ENCODE results near the gene S1PR4. TPM values are rescaled to one million over a fixed set of nuclear protein-coding genes. Genes with fewer than 3 reads are reported as not detected.

Gene S1PR4
- total and polyA plus RNA-seq, 2 donors (not counting 1 experiment from before 2014, with no cell fraction given): 84.2 to 129 TPM

DNA sequence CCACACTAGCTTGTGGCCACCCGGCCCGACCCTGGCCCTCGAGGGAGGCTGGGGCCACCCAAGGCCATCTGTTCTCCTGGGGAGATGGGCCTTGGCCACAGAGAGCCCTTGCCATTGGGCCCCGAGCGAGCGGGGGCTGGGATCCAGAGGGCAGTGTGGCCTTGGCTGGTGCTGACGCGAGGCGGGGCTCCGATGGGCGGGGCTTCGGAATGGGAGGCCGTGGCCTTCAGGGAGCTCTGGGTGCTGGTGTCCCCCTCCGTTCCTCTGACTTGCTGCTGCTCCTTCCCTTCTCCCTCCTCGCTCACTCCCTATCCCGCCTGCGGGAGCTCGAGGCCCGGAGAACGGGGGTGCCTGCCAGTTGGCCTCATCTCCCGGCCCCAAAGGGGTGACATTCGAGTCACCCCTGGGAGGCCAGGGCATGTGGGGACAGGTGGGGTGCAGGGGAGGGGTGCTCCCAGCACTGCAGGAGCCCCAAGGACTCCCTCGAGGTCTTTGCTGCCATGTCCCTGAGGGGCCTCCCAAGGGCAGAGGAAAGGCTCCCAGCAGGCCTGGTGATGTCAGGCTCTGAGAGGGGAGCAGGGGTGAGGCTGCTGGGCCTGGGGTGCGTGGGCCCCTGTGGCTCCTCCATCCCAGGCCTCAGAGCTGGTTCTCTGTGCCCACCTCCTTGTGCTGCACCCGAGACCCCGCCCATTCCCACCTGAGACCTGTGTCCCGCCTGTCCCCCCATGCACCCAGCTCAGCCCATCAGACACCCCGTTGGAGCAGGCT, 11.3 kb downstream of the S1PR4 start:
- no peak overlapping the region for H3K9ac ChIP-seq (ENCODE audit: low read length)
- ChIA-PET POLR2A (interaction anchor here (0.5 kb wide), 1 partner anchor 314 kb away, joined by 4 read pairs; no protein-coding TSS in a partner anchor), CTCF (no interaction called here)
- ATAC-seq (ENCODE audit: low read depth): no peak
- 95% methylated on average over 20 of the region's 28 CpGs for WGBS (ENCODE audit: insufficient coverage)
- Mint-ChIP-seq H3K27me3 (no peaks in the 10 kb centered on the region), H3K4me3 (no peak overlapping the region), H3K9me3 (ENCODE audit: insufficient read depth) (no peaks in the 10 kb centered on the region), H3K4me1 (peaks cover 44% of the 10 kb centered on the region), H3K27ac (no peak overlapping the region)
- TF ChIP-seq, protein P1, sequence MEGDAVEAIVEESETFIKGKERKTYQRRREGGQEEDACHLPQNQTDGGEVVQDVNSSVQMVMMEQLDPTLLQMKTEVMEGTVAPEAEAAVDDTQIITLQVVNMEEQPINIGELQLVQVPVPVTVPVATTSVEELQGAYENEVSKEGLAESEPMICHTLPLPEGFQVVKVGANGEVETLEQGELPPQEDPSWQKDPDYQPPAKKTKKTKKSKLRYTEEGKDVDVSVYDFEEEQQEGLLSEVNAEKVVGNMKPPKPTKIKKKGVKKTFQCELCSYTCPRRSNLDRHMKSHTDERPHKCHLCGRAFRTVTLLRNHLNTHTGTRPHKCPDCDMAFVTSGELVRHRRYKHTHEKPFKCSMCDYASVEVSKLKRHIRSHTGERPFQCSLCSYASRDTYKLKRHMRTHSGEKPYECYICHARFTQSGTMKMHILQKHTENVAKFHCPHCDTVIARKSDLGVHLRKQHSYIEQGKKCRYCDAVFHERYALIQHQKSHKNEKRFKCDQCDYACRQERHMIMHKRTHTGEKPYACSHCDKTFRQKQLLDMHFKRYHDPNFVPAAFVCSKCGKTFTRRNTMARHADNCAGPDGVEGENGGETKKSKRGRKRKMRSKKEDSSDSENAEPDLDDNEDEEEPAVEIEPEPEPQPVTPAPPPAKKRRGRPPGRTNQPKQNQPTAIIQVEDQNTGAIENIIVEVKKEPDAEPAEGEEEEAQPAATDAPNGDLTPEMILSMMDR (IDR thresholded peaks at IDR 0.05): no peak
- TF ChIP-seq EZH2 (IDR thresholded peaks at IDR 0.05; ENCODE audit: borderline replicate concordance, insufficient read depth, low read depth, low read length, poor library complexity, severe bottlenecking): no peak
- peaks cover 88% of the 10 kb centered on the region for H4K20me1 ChIP-seq (ENCODE audit: control insufficient read depth, insufficient read depth, low read length, poor library complexity, severe bottlenecking)
- H3K79me2 ChIP-seq (ENCODE audit: control insufficient read depth, insufficient read depth, low read length): peaks cover 82% of the 10 kb centered on the region
- H3K4me3 ChIP-seq (ENCODE audit: control extremely low read depth in 1 of 5, extremely low read depth in 1 of 5, insufficient read depth in 1 of 5, low read depth in 2 of 5, low read length in 4 of 5): no peak overlapping the region
- H3K27me3 ChIP-seq (replicated peaks in 1 of 4; ENCODE audit: control extremely low read depth in 1 of 4, control insufficient read depth in 3 of 4, insufficient read depth in 4 of 4, low read length in 3 of 4): no peaks in the 10 kb centered on the region
- peaks cover 24 to 47% of the 10 kb centered on the region in 2 donors for H3K4me1 ChIP-seq (ENCODE audit: control insufficient read depth in 2 of 2, insufficient read depth in 2 of 2, low read length in 2 of 2)
- peaks cover 0 to 16% of the 10 kb centered on the region in 2 experiments for H3K36me3 ChIP-seq (replicated peaks in 1 of 2; ENCODE audit: control extremely low read depth in 1 of 2, control insufficient read depth in 1 of 2, extremely low read depth in 1 of 2, insufficient read depth in 2 of 2, low read length in 1 of 2)
- no peak overlapping the region for H3K27ac ChIP-seq (ENCODE audit: low read length in 2 of 2)
- no peak overlapping the region for H3K4me2 ChIP-seq (replicated peaks; ENCODE audit: low read depth, low read length, poor library complexity, severe bottlenecking)
- H2AFZ ChIP-seq (ENCODE audit: insufficient read depth, low read depth, low read length, poor library complexity, severe bottlenecking): no peak overlapping the region
- peaks cover 0 to 10% (median 0%) of the 10 kb centered on the region in 3 donors for H3K9me3 ChIP-seq (ENCODE audit: control extremely low read depth in 1 of 3, control insufficient read depth in 2 of 3, insufficient read depth in 1 of 3, low read length in 2 of 3)
- intact Hi-C loops (cut with micrococcal nuclease): loop anchor here (10.0 kb wide), 3 partner anchors 125 to 1945 kb away; partner anchors contain the start of genes ATP5F1D, FEM1A, MIDN and TLE5
- no peak for DNase-seq

DNA sequence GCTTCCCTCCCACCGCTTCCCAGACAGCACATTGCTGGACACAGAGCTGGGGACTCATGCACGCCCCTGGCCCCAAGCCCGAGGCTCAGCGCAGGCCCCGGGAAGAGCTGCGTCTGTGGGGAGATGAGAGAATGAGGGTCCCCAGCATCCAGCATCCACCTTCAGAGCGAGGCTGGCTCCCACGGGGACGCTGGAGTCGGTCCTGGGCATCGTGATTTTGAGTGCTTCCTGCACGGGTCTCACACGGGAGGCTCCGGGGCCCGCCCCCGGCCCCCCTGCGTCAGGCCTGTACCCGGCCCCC, 11.9 kb downstream of the S1PR4 start:
- DNase-seq (no peak), ATAC-seq (ENCODE audit: low read depth) (no peak)
- Mint-ChIP-seq H3K27ac (no peak overlapping the region), H3K9me3 (ENCODE audit: insufficient read depth) (no peaks in the 10 kb centered on the region), H3K27me3 (no peaks in the 10 kb centered on the region), H3K4me3 (no peak overlapping the region), H3K4me1 (peaks cover 39% of the 10 kb centered on the region)
- Histone ChIP-seq H3K4me2 (replicated peaks; ENCODE audit: low read depth, low read length, poor library complexity, severe bottlenecking) (no peak overlapping the region), H4K20me1 (ENCODE audit: control insufficient read depth, insufficient read depth, low read length, poor library complexity, severe bottlenecking) (peaks cover 83% of the 10 kb centered on the region), H3K4me3 (ENCODE audit: control extremely low read depth in 1 of 5, extremely low read depth in 1 of 5, insufficient read depth in 1 of 5, low read depth in 2 of 5, low read length in 4 of 5) (no peak overlapping the region), H2AFZ (ENCODE audit: insufficient read depth, low read depth, low read length, poor library complexity, severe bottlenecking) (no peak overlapping the region), H3K4me1 (ENCODE audit: control insufficient read depth in 2 of 2, insufficient read depth in 2 of 2, low read length in 2 of 2) (peaks cover 19 to 42% of the 10 kb centered on the region in 2 donors), H3K36me3 (replicated peaks in 1 of 2; ENCODE audit: control extremely low read depth in 1 of 2, control insufficient read depth in 1 of 2, extremely low read depth in 1 of 2, insufficient read depth in 2 of 2, low read length in 1 of 2) (peaks cover 0 to 16% of the 10 kb centered on the region in 2 experiments), H3K9ac (ENCODE audit: low read length) (no peak overlapping the region), H3K27me3 (replicated peaks in 1 of 4; ENCODE audit: control extremely low read depth in 1 of 4, control insufficient read depth in 3 of 4, insufficient read depth in 4 of 4, low read length in 3 of 4) (no peaks in the 10 kb centered on the region), H3K27ac (ENCODE audit: low read length in 2 of 2) (no peak overlapping the region), H3K79me2 (ENCODE audit: control insufficient read depth, insufficient read depth, low read length) (peaks cover 77% of the 10 kb centered on the region), H3K9me3 (ENCODE audit: control extremely low read depth in 1 of 3, control insufficient read depth in 2 of 3, insufficient read depth in 1 of 3, low read length in 2 of 3) (peaks cover 0 to 11% (median 0%) of the 10 kb centered on the region in 3 donors)
- intact Hi-C loops (cut with micrococcal nuclease): no loop called here
- TF ChIP-seq, protein P1 (IDR thresholded peaks at IDR 0.05): no peak
- TF ChIP-seq EZH2 (IDR thresholded peaks at IDR 0.05; ENCODE audit: borderline replicate concordance, insufficient read depth, low read depth, low read length, poor library complexity, severe bottlenecking): no peak
- POLR2A ChIA-PET: interaction anchor here (0.7 kb wide), 1 partner anchor 13 kb away, joined by 3 read pairs; no protein-coding TSS in a partner anchor
- CTCF ChIA-PET: no interaction called here
- 95% methylated on average over 16 of the region's 18 CpGs for WGBS (ENCODE audit: insufficient coverage)

Measured in B cell (primary cell).